Measurements from ENCODE around the gene HECW1. TPM values are rescaled to one million over a fixed set of nuclear protein-coding genes. Genes with fewer than 3 reads are reported as not detected.

The HECW1 gene
- total and polyA plus RNA-seq, 10 of the 15 experiments (the other 5 are each of a cell fraction or from before 2014, with no cell fraction given) = under 0.01 to 0.31 (median 0.04) TPM; not detected in 3

- H2AFZ ChIP-seq (ENCODE audit: control insufficient read depth, low read depth, low read length) = no peak overlapping the region
- POLR2A ChIA-PET = interaction anchor here (0.8 kb wide), 1 partner anchor 50 kb away, joined by 3 read pairs; no protein-coding TSS in a partner anchor
- SMC1A ChIA-PET (ENCODE audit: uncharacterized antibody, unreplicated experiment) = interaction anchor here (0.9 to 1.1 kb wide), 3 partner anchors 8 to 41 kb away, joined by 3 read pairs; no protein-coding TSS in a partner anchor
- H3K4me1 ChIP-seq (ENCODE audit: control insufficient read depth, insufficient read depth, low read length) = peaks cover 3% of the 10 kb centered on the region
- H3K27ac ChIP-seq (ENCODE audit: control insufficient read depth, insufficient read depth) = no peak overlapping the region
- FAIRE-seq (no peak), DNase-seq (ENCODE audit: low read depth, low spot score) (no peak), ATAC-seq (no peak)
- H3K4me2 ChIP-seq (ENCODE audit: control insufficient read depth, insufficient read depth) = no peak overlapping the region
- H3K4me3 ChIP-seq = no peak overlapping the region
- CTCF ChIA-PET = interaction anchor here (0.7 to 1.2 kb wide), 2 partner anchors 9 to 1384 kb away, joined by 3 read pairs; no protein-coding TSS in a partner anchor
- no peaks in the 10 kb centered on the region; the same call in 2 of the 3 replicates for H3K9me3 ChIP-seq (replicated peaks; ENCODE audit: control insufficient read depth, insufficient read depth, low read length)
- WGBS (ENCODE audit: insufficient coverage, insufficient replicate concordance, low lambda C conversion rate, missing lambda C conversion rate) = 62% methylated on average over 13 of the region's 13 CpGs
- RAD21 ChIA-PET (ENCODE audit: unreplicated experiment) = interaction anchor here (0.5 to 1.1 kb wide), 3 partner anchors 72 to 490 kb away, joined by 3 to 4 read pairs (median 3); no protein-coding TSS in a partner anchor
- H3K9ac ChIP-seq (ENCODE audit: control insufficient read depth, insufficient read depth, low read length) = no peak overlapping the region
- no peaks in the 10 kb centered on the region for H4K20me1 ChIP-seq (ENCODE audit: control insufficient read depth, insufficient read depth)
- H3K79me2 ChIP-seq (ENCODE audit: control insufficient read depth, insufficient read depth, low read length) = no peaks in the 10 kb centered on the region
- BruUV-seq (replicated peaks) = no TSS peak
- H3K36me3 ChIP-seq (ENCODE audit: control insufficient read depth in 2 of 2, insufficient read depth in 2 of 2, low read length in 1 of 2) = no peaks in the 10 kb centered on the region
- in situ Hi-C loops (cut with MboI) = no loop called here
- H3K27me3 ChIP-seq (replicated peaks in 1 of 2; ENCODE audit: control insufficient read depth in 2 of 2, insufficient read depth in 2 of 2, low read length in 1 of 2) = no peaks in the 10 kb centered on the region
- TF ChIP-seq EGR1 (IDR thresholded peaks at IDR 0.05; ENCODE audit: borderline replicate concordance in 1 of 2, low read depth in 2 of 2, low read length in 2 of 2) (peak in 1 of 2 experiments; percentile 19; a peak in 1 of 3 replicates), LARP7 (IDR thresholded peaks at IDR 0.05) (no peak), CHD2 (IDR thresholded peaks at IDR 0.05; ENCODE audit: borderline replicate concordance, low read depth, low read length) (no peak), E2F8 (IDR thresholded peaks at IDR 0.05; ENCODE audit: low read depth, partially characterized antibody) (no peak), FOXK2 (IDR thresholded peaks at IDR 0.05) (no peak), SRF (IDR thresholded peaks at IDR 0.05; ENCODE audit: low read depth in 2 of 2, low read length in 2 of 2) (no peak)
- intact Hi-C loops (cut with micrococcal nuclease; ENCODE audit: unreplicated experiment) = no loop called here
Observed at GRCh38 chr7:43511769-43512515, 399.5 kb downstream of the HECW1 start.

All from GM12878 (cell line).